ENCODE data around the gene CRABP2.

CRABP2 gene

DNA sequence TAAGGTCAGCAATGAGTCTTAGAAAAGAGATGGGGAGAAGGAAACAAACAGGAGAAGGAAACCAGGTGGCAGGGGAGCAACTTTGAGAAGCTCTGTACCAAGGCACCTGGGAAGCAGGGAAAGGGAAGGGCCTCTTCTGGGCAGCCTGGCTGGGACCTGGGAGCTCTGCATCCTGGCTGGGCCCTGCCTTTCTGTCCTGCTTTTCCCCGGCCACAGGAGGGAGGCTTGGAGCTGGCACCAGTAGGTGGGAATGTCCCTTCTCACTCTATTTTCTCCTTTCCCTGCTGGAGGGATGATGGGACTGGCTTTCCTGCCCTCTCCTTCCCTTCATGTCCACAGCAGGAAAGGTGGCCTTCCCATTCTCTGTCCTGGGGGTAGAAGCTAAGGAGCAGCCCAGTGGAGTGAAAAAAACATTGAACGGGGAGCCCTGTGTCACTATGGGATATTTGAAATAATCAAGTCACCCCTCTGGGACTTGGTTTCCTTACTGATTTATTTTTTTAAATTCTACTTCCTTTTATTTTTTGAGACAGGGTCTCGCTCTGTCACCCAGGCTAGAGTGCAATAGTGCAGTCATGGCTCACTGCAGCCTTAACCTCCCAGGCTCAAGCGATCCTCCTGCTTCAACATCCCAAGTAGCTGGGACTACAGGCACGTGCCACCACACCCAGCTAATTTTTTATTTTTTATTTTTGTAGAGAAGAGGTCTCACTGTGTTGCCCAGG lies 23.1 kb downstream of the CRABP2 start:
- DNase-seq (ENCODE audit: insufficient read length) (no peak), FAIRE-seq (no peak)
- TF ChIP-seq TAF1 (IDR thresholded peaks at IDR 0.05; ENCODE audit: borderline replicate concordance, low read depth, low read length) (no peak), POLR2AphosphoS5 (IDR thresholded peaks at IDR 0.05; ENCODE audit: low read depth, low read length) (no peak), POLR2A (IDR thresholded peaks at IDR 0.05; ENCODE audit: low read depth, low read length) (no peak)

DNA sequence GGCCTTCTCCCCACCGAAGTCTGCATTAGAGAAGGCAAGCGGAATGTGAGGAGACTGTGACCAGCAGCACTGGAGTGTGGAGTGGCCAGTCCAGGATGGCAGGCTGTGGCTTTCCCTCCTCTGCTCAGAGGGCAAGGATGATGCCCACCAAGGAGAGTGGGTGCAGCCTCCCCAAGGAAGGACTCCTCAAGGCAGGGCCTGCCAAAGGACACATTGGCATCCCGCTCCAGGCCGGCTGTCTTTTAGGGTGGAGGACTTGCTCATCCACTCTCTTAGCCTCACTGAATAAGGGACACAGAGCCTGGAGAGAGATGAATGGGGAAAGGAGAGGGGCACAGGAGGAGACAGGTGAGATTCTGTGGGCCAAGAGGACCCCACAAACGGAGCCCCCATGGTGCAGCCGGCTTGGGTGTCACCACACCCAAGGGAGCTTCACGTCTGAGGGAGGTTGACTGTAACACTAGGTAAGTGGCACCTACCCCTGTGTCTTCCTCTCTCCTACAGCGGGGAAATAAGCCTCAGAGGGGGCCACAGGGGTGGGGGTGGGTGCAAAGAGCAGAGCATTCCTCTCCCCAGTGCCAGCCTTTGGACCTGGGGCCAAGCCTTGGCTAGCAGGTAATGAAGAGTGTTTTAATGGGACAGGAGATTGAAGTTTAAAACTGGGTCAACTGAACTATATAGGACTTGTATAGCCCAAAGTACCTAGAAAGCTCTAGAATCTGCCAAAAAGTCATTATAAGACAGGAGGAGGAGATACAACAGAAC lies 24.0 kb downstream of the CRABP2 start:
- TF ChIP-seq POLR2A (IDR thresholded peaks at IDR 0.05; ENCODE audit: low read depth, low read length) (no peak), POLR2AphosphoS5 (IDR thresholded peaks at IDR 0.05; ENCODE audit: low read depth, low read length) (no peak), TAF1 (IDR thresholded peaks at IDR 0.05; ENCODE audit: borderline replicate concordance, low read depth, low read length) (no peak)
- FAIRE-seq, result no peak
- no peak for DNase-seq (ENCODE audit: insufficient read length)

DNA sequence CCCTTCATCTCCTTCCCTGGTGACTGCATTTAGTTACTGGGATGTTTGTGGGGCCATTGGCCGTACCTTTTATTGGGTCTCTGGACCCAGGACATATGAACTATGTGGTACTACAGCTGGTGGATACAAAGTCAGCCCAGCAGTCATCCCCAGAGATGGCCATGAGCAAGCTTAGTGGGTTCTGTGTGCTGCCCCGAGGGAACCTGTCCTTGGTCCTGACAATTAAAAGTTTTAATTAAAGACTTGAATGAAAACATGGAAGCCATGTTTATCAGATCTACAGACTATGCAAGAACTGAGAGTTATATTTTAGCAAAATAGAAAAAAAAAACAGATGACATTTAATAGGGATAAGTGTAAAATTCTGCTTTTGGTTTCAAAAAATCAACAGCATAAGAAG lies 25.3 kb downstream of the CRABP2 start:
- no peak for TF ChIP-seq POLR2AphosphoS5 (IDR thresholded peaks at IDR 0.05; ENCODE audit: low read depth, low read length)
- no peak for TF ChIP-seq TAF1 (IDR thresholded peaks at IDR 0.05; ENCODE audit: borderline replicate concordance, low read depth, low read length)
- TF ChIP-seq POLR2A (IDR thresholded peaks at IDR 0.05; ENCODE audit: low read depth, low read length), result no peak

DNA sequence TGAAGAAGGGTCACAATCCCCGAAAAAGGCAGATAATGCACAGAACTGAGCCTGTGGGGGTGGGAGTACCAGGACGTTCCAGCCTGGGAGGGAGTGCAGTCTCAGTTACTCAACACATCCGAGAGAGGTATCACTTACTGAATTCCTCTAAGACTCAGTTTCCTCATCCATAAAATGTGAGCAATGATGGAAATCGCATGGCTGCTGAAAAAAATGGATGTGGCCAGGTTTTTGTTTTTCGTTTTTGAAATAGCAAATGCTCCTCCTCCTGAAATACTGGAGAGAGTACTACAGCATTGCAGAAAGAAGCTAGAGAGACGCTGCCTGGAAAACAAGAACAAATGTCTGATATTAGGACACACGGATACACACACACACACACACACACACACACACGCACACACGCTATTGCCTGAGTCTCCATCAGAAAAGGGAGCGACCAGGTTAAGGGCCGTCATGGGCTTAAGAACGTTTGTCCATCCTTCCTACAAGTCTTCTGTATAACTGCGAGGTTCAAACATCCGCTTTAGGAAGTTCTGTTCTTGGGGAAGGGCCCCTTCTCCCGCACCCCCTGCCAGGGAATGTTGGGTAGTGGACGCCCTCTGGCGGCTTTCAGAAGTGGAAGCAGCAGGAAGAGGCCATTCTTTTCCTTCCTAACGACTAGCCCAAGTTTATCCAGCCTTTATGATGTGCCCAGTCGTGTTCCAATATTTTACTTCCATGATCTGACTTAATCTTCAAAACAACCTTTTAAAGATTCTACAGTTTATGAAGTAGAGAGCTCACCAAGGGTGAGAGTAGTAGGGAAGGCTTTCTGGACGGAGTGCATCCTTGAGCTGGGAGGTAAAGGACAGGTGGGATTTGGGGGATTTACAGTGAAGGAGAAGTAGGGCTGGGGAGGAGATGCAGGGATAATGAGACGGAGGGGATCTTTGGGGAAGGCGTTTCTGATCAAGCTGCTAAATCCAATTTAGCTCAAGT lies 27.5 kb downstream of the CRABP2 start:
- no peak for TF ChIP-seq TAF1 (IDR thresholded peaks at IDR 0.05; ENCODE audit: borderline replicate concordance, low read depth, low read length)
- TF ChIP-seq POLR2A (IDR thresholded peaks at IDR 0.05; ENCODE audit: low read depth, low read length), result no peak
- no peak for TF ChIP-seq POLR2AphosphoS5 (IDR thresholded peaks at IDR 0.05; ENCODE audit: low read depth, low read length)
- FAIRE-seq, result peak; percentile 88

More for the DNA sequence above, 25.3 kb downstream of the CRABP2 start:
- DNase-seq (ENCODE audit: insufficient read length) (no peak), FAIRE-seq (no peak)

GRCh38 chr1:156676820-156677615 lies 28.4 kb downstream of the CRABP2 start, which contains the start of gene NES:
Gene NES, minus strand, starts transcription at chr1:156677407. Its CDS starts 143 bp downstream, at chr1:156677264.
- DNase-seq (ENCODE audit: insufficient read length) (no peak), FAIRE-seq (no peak)
- TF ChIP-seq POLR2AphosphoS5 (IDR thresholded peaks at IDR 0.05; ENCODE audit: low read depth, low read length), result no peak
- TF ChIP-seq POLR2A (IDR thresholded peaks at IDR 0.05; ENCODE audit: low read depth, low read length), result no peak
- no peak for TF ChIP-seq TAF1 (IDR thresholded peaks at IDR 0.05; ENCODE audit: borderline replicate concordance, low read depth, low read length)

More for the DNA sequence above, 27.5 kb downstream of the CRABP2 start:
- DNase-seq (ENCODE audit: insufficient read length), result no peak

GRCh38 chr1:156676114-156676819 lies 29.1 kb downstream of the CRABP2 start:
- DNase-seq (ENCODE audit: insufficient read length) (no peak), FAIRE-seq (no peak)
- TF ChIP-seq POLR2AphosphoS5 (IDR thresholded peaks at IDR 0.05; ENCODE audit: low read depth, low read length) (no peak), TAF1 (IDR thresholded peaks at IDR 0.05; ENCODE audit: borderline replicate concordance, low read depth, low read length) (no peak)

GRCh38 chr1:156675210-156676113 lies 29.9 kb downstream of the CRABP2 start:
- TF ChIP-seq POLR2A (IDR thresholded peaks at IDR 0.05; ENCODE audit: low read depth, low read length) (no peak), TAF1 (IDR thresholded peaks at IDR 0.05; ENCODE audit: borderline replicate concordance, low read depth, low read length) (no peak), POLR2AphosphoS5 (IDR thresholded peaks at IDR 0.05; ENCODE audit: low read depth, low read length) (no peak)
- no peak for DNase-seq (ENCODE audit: insufficient read length)
- FAIRE-seq, result no peak

DNA sequence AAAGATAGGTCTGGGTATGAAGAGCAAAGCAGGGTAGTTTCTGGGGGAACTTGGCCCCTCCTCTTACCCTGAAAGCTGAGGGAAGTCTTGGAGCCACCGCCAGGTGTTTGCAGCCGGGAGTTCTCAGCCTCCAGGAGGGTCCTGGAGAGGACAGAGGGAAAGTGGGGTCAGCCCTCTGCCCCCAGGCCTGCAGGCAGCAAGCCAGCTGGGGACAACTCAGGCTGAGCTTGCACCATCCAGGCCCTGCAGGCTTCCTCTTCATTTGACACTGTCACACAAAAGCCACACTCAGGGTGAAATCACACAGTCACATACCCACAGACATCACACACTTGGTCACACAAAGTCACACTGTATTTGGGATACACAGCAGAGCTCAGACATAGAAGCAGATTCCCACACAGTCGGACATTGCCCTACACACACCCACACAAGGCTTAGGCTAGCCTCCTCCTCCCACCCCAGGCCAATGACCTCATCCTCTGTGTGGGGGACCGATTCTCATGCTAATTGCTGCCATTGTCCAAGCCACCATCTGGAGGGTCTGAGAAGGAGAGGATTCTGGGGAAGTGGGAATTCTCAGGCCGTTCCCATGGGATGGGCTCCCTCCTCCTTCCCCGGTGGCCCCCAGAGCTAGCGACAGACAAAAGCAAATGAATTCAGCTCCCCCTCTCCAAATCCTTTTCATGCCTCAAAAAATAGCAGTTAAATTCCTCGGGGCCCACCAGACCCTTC lies 31.8 kb downstream of the CRABP2 start:
- DNase-seq (ENCODE audit: insufficient read length), result no peak
- no peak for FAIRE-seq
- TF ChIP-seq POLR2A (IDR thresholded peaks at IDR 0.05; ENCODE audit: low read depth, low read length) (no peak), POLR2AphosphoS5 (IDR thresholded peaks at IDR 0.05; ENCODE audit: low read depth, low read length) (no peak), TAF1 (IDR thresholded peaks at IDR 0.05; ENCODE audit: borderline replicate concordance, low read depth, low read length) (no peak)

Measured in GM12892 (cell line).